Measurements from ENCODE around the gene PRR20D. TPM values are rescaled to one million over a fixed set of nuclear protein-coding genes. Genes with fewer than 3 reads are reported as not detected.

Gene PRR20D
- not detected in 5 replicates for total RNA-seq (2022; extraction: Qiagen RNA extraction)

GRCh38 chr13:57160332-57160731 lies at the start of gene PRR20D:
Gene PRR20D (plus strand): TSS chr13:57160632. CDS start chr13:57161019, 387 bp downstream.

DNA sequence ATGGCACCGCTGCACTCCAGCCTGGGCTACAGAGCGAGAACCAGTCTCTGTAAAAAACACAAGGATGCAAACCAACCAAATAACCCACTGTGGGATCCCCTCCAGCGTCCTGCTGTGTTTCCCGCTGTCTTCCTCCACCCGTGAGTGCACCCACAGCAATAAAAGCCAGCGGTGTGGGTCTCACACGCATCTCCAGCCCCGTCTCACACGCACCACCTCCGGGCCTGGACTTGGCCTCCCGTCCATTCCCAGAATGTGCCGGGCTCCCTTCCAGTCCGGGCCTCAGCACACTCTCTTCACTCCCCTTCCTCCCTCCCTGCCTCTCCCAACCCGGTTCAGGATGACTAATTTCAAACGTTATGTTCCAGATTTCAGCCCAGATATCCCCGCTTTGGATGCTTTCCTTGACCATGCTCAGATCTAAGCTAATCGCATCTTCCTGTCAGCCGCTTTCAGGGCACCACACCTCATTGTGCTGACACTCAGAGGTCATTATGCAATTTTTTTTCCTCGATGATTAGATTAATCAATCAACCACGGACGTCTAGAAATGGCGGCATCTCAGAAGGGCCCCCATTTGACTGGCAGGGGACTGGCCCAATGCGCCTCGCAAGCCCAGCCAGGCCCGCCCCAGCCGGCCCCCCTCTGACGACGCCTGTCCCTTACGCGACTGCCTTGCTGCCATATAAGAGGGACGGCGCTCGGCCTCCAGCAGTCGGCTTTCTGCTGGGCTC lies 20.0 kb upstream of the PRR20D start, which contains the start of gene PRR20A:
Gene PRR20A (plus strand): TSS at position 684 of the 734 bp plus-strand sequence. CDS start 387 bp downstream, outside the sequence.

DNA sequence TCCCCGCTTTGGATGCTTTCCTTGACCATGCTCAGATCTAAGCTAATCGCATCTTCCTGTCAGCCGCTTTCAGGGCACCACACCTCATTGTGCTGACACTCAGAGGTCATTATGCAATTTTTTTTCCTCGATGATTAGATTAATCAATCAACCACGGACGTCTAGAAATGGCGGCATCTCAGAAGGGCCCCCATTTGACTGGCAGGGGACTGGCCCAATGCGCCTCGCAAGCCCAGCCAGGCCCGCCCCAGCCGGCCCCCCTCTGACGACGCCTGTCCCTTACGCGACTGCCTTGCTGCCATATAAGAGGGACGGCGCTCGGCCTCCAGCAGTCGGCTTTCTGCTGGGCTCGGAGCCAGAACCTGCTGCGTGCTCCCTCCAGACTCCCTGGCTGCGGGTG lies 13.2 kb upstream of the PRR20D start, which contains the start of gene PRR20B:
Gene PRR20B (plus strand): TSS at position 301 of the 400 bp plus-strand sequence. CDS start 387 bp downstream, outside the sequence.

DNA sequence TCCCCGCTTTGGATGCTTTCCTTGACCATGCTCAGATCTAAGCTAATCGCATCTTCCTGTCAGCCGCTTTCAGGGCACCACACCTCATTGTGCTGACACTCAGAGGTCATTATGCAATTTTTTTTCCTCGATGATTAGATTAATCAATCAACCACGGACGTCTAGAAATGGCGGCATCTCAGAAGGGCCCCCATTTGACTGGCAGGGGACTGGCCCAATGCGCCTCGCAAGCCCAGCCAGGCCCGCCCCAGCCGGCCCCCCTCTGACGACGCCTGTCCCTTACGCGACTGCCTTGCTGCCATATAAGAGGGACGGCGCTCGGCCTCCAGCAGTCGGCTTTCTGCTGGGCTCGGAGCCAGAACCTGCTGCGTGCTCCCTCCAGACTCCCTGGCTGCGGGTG lies 6.7 kb upstream of the PRR20D start, which contains the start of gene PRR20C:
Gene PRR20C (plus strand): TSS at position 301 of the 400 bp plus-strand sequence. CDS start 387 bp downstream, outside the sequence.

GRCh38 chr13:57166897-57167296 lies 6.5 kb downstream of the PRR20D start, which contains the start of gene PRR20E:
Gene PRR20E (plus strand): TSS chr13:57167197. CDS start chr13:57167584, 387 bp downstream.

Other genes starting within 250 kb of the PRR20D start
- gene PRR20A, start 19.7 kb upstream of the PRR20D start, total RNA-seq (2022; extraction: Qiagen RNA extraction): not detected in 5 replicates
- gene PRR20B, start 13.1 kb upstream of the PRR20D start, total RNA-seq (2022; extraction: Qiagen RNA extraction): not detected in 5 replicates
- not detected in 5 replicates for gene PRR20C, start 6.6 kb upstream of the PRR20D start, total RNA-seq (2022; extraction: Qiagen RNA extraction)
- not detected in 5 replicates for gene PRR20E, start 6.6 kb downstream of the PRR20D start, total RNA-seq (2022; extraction: Qiagen RNA extraction)